Cerebellar nuclear complex (tissue), 1 donor: Measurements from ENCODE around the gene BORCS6.

Source experiments
- DNase-seq, 2 experiments: peaks; one replicate each; lab custom pipeline; 2025; lab: John Stamatoyannopoulos, UW

Gene BORCS6

GRCh38 chr17:8142158-8142886 is 47.7 kb downstream of the BORCS6 start:
- DNase-seq, result no peak

GRCh38 chr17:8141741-8142140 is 48.2 kb downstream of the BORCS6 start:
- DNase-seq, result no peak

GRCh38 chr17:8141045-8141444 is 48.9 kb downstream of the BORCS6 start:
- DNase-seq, result no peak

- no peak for DNase-seq
Observed at GRCh38 chr17:8140065-8141029, 49.6 kb downstream of the BORCS6 start.

- peak; percentile 48 to 78 for DNase-seq
Observed at GRCh38 chr17:8138672-8139371, 51.2 kb downstream of the BORCS6 start.

GRCh38 chr17:8138374-8138671 is 51.7 kb downstream of the BORCS6 start:
- DNase-seq, result no peak
